IMR-90 (cell line): Measurements from ENCODE around the gene TRIM47.
"Not testable (repeated sequence)": the region's sequence is repeated elsewhere in the genome, so short reads cannot be mapped to it uniquely, and the experiment has no call there.

Experiments
- TF ChIP-seq, protein P1 (sequence below): conservative IDR thresholded peaks from 2 replicates; pipeline ENCODE4 v1.5.1; 2012; ENCODE audit warnings: mild to moderate bottlenecking, low read depth, low read length, improper control_type of control experiment
- TF ChIP-seq, protein P2 (sequence below): fragments of 150-350 bp; IDR thresholded peaks from 2 replicates; pipeline ENCODE4 v1.6.1; 2016; ENCODE audit warnings: low read depth, mild to moderate bottlenecking, low read length, moderate library complexity, borderline replicate concordance

DNA sequence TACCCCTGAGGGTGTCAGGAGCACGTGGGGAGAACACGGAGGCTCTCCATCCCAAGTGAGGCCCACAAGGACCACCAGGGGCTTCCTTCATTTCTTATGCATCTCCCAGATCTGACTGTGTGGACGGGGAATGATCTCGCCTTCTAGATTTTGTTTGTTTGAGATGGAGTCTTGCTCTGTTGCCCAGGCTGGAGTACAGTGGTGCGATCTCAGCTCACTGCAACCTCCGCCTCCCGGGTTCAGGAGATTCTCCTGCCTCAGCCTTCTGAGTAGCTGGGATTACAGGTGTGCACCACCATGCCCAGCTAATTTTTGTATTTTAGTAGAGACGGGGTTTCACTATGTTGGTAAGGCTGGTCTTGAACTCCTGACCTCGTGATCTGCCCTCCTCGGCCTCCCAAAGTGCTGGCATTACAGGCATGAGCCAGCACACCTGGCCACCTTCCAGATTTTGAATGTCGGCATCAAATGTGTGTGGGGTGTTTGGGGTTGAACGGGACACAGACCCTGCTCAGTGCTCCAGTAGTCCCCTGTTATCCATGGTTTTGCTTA, 9.6 kb downstream of the TRIM47 start:
- TF ChIP-seq, protein P1, sequence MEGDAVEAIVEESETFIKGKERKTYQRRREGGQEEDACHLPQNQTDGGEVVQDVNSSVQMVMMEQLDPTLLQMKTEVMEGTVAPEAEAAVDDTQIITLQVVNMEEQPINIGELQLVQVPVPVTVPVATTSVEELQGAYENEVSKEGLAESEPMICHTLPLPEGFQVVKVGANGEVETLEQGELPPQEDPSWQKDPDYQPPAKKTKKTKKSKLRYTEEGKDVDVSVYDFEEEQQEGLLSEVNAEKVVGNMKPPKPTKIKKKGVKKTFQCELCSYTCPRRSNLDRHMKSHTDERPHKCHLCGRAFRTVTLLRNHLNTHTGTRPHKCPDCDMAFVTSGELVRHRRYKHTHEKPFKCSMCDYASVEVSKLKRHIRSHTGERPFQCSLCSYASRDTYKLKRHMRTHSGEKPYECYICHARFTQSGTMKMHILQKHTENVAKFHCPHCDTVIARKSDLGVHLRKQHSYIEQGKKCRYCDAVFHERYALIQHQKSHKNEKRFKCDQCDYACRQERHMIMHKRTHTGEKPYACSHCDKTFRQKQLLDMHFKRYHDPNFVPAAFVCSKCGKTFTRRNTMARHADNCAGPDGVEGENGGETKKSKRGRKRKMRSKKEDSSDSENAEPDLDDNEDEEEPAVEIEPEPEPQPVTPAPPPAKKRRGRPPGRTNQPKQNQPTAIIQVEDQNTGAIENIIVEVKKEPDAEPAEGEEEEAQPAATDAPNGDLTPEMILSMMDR: not testable (repeated sequence)
- TF ChIP-seq, protein P2, sequence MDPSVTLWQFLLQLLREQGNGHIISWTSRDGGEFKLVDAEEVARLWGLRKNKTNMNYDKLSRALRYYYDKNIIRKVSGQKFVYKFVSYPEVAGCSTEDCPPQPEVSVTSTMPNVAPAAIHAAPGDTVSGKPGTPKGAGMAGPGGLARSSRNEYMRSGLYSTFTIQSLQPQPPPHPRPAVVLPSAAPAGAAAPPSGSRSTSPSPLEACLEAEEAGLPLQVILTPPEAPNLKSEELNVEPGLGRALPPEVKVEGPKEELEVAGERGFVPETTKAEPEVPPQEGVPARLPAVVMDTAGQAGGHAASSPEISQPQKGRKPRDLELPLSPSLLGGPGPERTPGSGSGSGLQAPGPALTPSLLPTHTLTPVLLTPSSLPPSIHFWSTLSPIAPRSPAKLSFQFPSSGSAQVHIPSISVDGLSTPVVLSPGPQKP: not testable (repeated sequence)
